Measurements from ENCODE around the gene F5.

The F5 gene

DNA sequence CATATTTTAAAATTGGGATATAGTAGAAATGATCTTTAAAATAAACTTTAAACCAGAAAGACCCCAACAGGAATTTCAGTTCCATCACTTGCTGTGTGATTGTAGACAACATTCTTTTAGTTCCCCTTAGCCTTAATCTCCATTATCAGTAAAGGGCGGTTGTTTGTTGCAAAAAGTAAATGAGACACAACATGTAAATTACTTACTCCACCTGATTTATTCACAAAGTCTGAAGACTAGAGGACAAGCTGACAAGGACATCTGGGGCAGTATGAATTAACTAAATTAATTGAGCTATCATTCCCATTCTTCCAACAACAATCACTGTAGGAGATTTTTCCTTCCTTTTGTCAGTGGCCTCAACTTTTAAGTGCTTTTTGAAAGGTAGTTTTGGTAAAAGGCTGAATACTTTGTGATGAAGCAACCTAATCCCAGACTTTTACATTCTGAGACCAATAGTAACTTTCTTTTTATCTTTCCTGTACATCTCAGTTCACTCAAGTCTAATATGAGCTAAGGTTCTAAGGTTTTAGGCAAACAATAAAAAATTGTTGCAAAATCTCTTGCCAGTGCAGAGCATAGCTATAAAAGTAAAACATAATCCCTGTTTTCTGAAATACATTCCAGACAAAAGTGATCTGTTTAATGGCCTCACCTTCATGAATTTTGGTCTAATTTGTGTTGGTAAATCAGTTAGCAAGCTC is 106.8 kb downstream of the F5 start:
- DNase-seq (ENCODE audit: low read depth) = no peak
- no peak for TF ChIP-seq CTCF (conservative IDR thresholded peaks at IDR 0.05; ENCODE audit: control insufficient read depth, insufficient read depth, low read depth, low read length)
- H3K4me3 ChIP-seq (ENCODE audit: control insufficient read depth, low read depth, low read length) = no peak overlapping the region

DNA sequence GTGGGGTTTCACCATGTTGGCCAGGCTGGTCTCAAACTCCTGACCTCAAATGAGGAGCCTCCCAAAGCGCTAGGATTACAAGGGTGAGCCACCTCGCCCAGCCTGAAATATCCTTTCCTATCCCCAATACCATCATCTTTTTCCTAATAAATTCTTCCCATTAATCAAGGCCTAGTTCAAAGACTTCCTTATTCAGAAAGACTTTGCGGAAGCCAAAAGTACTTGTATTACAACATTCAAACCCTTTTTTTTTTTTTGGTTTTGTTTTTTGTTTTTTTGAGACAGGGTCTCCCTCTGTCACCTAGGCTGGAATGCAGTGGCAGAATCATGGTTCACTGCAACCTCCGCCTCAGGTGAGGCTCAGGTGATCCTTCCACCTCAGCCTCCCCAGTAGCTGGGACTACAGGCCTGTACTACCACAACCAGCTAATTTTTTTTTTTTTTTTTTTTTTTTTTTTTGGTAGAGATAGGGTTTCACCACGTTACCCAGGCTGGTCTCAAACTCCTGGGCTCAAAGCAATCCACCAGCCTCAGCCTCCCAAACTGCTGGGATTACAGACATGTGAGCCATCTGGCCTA is 108.1 kb downstream of the F5 start:
- H3K4me3 ChIP-seq (ENCODE audit: control insufficient read depth, low read depth, low read length) = no peak overlapping the region
- no peak for TF ChIP-seq CTCF (conservative IDR thresholded peaks at IDR 0.05; ENCODE audit: control insufficient read depth, insufficient read depth, low read depth, low read length)
- DNase-seq (ENCODE audit: low read depth) = no peak

DNA sequence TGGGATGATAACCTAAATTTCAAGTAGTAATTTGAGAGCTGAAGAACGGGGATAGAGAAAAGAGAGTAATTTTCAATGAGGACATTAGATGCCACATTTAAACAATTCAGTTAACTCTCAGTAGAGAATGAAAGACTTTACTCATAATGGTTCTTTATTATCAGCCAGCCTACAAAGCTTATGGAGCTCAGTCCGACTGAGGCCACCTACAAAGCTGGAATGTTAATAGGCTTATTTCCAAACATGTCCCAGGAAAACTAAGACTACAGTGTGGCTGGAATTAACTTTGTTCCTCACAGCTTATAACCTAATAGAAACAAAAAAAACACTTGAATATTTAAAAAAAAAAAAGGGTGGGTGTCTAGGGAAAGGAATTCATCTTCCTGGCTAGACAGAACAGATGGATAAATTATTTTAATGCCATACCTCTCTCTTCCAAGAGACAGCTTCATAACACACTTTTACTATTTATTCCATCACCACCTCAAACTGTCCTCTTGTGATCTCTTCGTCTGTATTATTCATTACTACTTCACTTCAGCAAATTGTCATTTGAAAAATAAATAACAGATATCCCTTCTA is 110.4 kb downstream of the F5 start:
- DNase-seq (ENCODE audit: low read depth) = no peak
- no peak for TF ChIP-seq CTCF (conservative IDR thresholded peaks at IDR 0.05; ENCODE audit: control insufficient read depth, insufficient read depth, low read depth, low read length)
- H3K4me3 ChIP-seq (ENCODE audit: control insufficient read depth, low read depth, low read length) = no peak overlapping the region

DNA sequence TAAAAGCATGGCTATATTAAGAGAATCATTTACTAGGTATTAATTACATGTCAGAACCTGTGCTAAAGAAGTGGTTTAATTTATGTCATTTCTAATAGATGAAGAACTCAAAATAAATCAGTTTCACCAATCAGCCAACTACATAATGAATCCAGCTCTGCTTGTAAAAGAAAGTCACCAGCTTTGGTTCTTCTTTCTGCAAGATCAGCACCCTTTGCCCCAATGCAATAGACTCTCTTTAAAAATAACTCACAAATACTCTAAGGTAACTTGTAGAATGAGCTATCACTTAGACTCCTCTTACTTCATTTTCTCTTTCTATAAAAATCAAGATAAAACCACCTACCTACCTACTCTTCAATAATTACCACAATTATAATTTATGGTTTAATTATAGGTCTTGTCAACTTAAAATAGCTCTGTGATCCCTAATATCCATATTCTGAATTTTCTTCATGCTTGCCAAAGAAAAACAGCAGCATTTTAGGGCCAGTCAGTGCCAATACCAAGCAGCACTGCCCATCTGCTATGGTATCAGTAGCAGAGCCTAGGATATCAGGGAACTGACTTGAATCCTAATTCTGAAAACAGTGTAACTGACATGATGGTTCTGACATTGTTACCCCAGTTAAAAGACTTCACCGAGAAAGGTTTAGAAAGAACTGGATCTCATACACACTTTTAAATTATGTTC is 111.8 kb downstream of the F5 start:
- H3K4me3 ChIP-seq (ENCODE audit: control insufficient read depth, low read depth, low read length) = no peak overlapping the region
- TF ChIP-seq CTCF (conservative IDR thresholded peaks at IDR 0.05; ENCODE audit: control insufficient read depth, insufficient read depth, low read depth, low read length) = no peak
- DNase-seq (ENCODE audit: low read depth) = no peak

DNA sequence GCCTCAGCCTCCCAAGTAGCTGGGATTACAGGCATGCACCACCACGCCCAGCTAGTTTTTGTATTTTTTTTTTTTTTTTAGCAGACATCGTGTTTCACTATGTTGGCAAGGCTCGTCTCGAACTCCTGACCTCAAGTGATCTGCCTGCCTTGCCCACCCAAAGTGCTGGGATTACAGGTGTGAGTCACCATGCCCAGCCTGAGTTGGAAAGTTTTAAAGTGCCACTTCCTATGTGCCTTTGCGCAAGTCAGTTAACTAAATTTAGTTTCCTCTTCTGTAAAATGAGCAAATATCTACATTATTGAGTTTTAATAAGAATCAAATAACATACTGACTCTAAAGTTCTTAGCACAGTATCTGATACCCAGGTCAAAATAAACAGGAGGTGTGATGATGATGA is 112.9 kb downstream of the F5 start:
- TF ChIP-seq CTCF (conservative IDR thresholded peaks at IDR 0.05; ENCODE audit: control insufficient read depth, insufficient read depth, low read depth, low read length) = no peak
- no peak for DNase-seq (ENCODE audit: low read depth)
- H3K4me3 ChIP-seq (ENCODE audit: control insufficient read depth, low read depth, low read length) = no peak overlapping the region

DNA sequence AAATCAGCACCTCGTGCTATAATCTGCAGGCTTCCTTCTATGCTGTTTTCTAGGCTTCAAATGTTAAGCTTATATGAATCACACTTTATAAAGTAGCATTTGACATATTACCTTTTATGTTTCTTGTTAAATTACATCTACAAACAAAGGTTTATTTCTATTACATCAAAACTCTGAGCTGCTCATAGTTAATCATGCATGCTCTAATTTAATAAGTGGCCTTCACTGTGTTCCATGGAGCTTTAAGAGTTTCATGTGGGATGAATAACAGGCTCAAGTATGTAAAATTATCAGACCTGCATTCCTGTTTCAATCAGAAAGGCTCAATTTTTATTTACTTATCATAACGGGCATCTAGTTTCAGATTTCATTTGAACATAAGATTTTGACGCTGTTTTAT is 113.5 kb downstream of the F5 start:
- no peak for TF ChIP-seq CTCF (conservative IDR thresholded peaks at IDR 0.05; ENCODE audit: control insufficient read depth, insufficient read depth, low read depth, low read length)
- H3K4me3 ChIP-seq (ENCODE audit: control insufficient read depth, low read depth, low read length) = no peak overlapping the region
- no peak for DNase-seq (ENCODE audit: low read depth)
